Heart right ventricle (tissue), 16 donors: ENCODE data around the gene IQGAP1. TPM values are rescaled to one million over a fixed set of nuclear protein-coding genes. Genes with fewer than 3 reads are reported as not detected.
A peak's percentile ranks its signal among the peaks of the same experiment; 100 is the strongest.

Experiments
- ATAC-seq, 8 donors: fragments of 200-7000 bp; cut with Tn5 transposase; one replicate each; pipeline ENCODE4 v1.9.1; 2020; ENCODE audit warnings: mild to moderate bottlenecking in 8 of 8, moderate library complexity in 8 of 8, moderate number of reproducible peaks in 1 of 8
- DNase-seq, 2 donors: peaks; one replicate each; pipeline ENCODE4 v3.0.0-alpha.2; 2020
- H3K27ac ChIP-seq, 10 donors: fragments of 200-600 bp; sonication (generic) in 2 of 10; one replicate each; pipeline versions ENCODE4 v1.5.0 to v1.8.0; 2020 to 2022; ENCODE audit warnings: mild to moderate bottlenecking in 3 of 10
- H3K27me3 ChIP-seq, 7 donors: fragments of 200-600 bp; one replicate each; pipeline ENCODE4 v1.8.0; 2021 to 2022; ENCODE audit warnings: mild to moderate bottlenecking in 2 of 7
- H3K36me3 ChIP-seq, 9 donors: fragments of 200-600 bp; sonication (generic) in 1 of 9; one replicate each; pipeline versions ENCODE4 v1.5.0 to v1.8.0; 2020 to 2022; ENCODE audit warnings: mild to moderate bottlenecking in 2 of 9
- H3K4me1 ChIP-seq, 9 donors: fragments of 200-600 bp; sonication (generic) in 1 of 9; one replicate each; pipeline versions ENCODE4 v1.5.0 to v1.8.0; 2020 to 2022; ENCODE audit warnings: mild to moderate bottlenecking in 4 of 9
- H3K4me3 ChIP-seq, 10 donors: fragments of 200-600 bp; sonication (generic) in 2 of 10; one replicate each; pipeline versions ENCODE4 v1.5.0 to v1.8.0; 2020 to 2022; ENCODE audit warnings: mild to moderate bottlenecking in 7 of 10, moderate library complexity in 2 of 10
- H3K9me3 ChIP-seq, 11 donors: fragments of 200-600 bp in 10 of 11; sonication (generic) in 2 of 11; one replicate each; pipeline versions ENCODE4 v1.5.0 to v1.8.0; 2013 to 2022; ENCODE audit warnings: mild to moderate bottlenecking in 2 of 11, control low read depth in 1 of 11, moderate library complexity in 1 of 11
- CTCF ChIP-seq, 9 donors: fragments of 200-600 bp; sonication (generic) in 2 of 9; IDR thresholded peaks; one replicate each; pipeline versions ENCODE4 v1.5.0 to v1.8.0; 2021 to 2022; ENCODE audit warnings: antibody characterized with exemption in 9 of 9, mild to moderate bottlenecking in 5 of 9, moderate library complexity in 1 of 9
- WGBS, 2 donors: extraction: QIAGEN DNeasy Blood & Tissue Kit; methylation state at CpG; one replicate each; pipeline ENCODE4 v1.1.7; 2013; ENCODE audit warnings: inconsistent platforms in 1 of 2; 5-methylcytosine and 5-hydroxymethylcytosine counted together
- intact Hi-C, 10 donors: fragments of 100-400 bp; cut with DNase I; formaldehyde crosslinking; loops; one replicate each; pipeline versions ENCODE4 v1.11.1 to v1.14.2; 2022
- long read RNA-seq, 3 donors: library from polyadenylated mRNA; unstranded; transcript quantifications; one replicate each; pipeline ENCODE4 v2.0.0, GENCODE V29; 2020 to 2021
- polyA plus RNA-seq, 2 donors: library from polyadenylated mRNA; stranded (reverse); fragments of 200-250 nt; gene quantifications; one replicate each; pipeline ENCODE4 v1.2.3, GENCODE V29; 2013
- total RNA-seq, 10 donors: library from RNA; stranded (reverse); fragmentation: NEBNext Ultra II Directional in 3 of 10; extraction: Animal tissue kit (Norgen Biotek cat#: 25700) in 3 of 10; gene quantifications; one replicate each; pipeline versions ENCODE4 v1.2.1 to v1.2.4, GENCODE V29; 2021 to 2023
- donor health status: Arrhythmogenic right ventricular cardiomyopathy.
- donor health status: ischemic (EF 13 %, LVEDD 7.1; RV severe dilation, severe dysfunction).
- donor health status: healthy with polysubstance abuse.
- donor health status: DM: no; HTN: yes; CAD: no.
- donor health status: DM: no; HTN: no; CAD: no.
- donor health status: ischemic (EF 25% LVEDD 6.9; RV normal size, moderate dysfunction).
- donor health status: ischemic (EF 25% LVEDD 5.7; RV mildly dilated, moderate dysfunction).
- donor health status: healthy.
- donor health status: DM: yes; HTN: yes; CAD: no.
- donor health status: Ischemic cardiomyopathy.
- donor health status: ischemic (EF 35%, LVEDD 5.7; RV mildly dilated, moderate dysfunction).
- donor health status: nonischemic (EF 11% LVEDD 7.7; RV severe dilation, severe dysfunction).
- donor health status: DM: yes; HTN: yes; CAD: no.
- donor health status: PGD.
- donor health status: ischemic (EF 29% LVEDD 5.4; RV normal size, mild dysfunction).
- donor health status: nonischemic (EF 23%, LVEDD 6.1; RV moderate dilation, normal function).

IQGAP1 gene
- total RNA-seq (10 to 100 TPM; 28.6 to 81.7 (median 35.0) TPM), polyA plus RNA-seq (10 to 100 TPM; 29.5 to 41.7 TPM)
- long read RNA-seq, donor 1, full-length matches to known transcripts, result 6 of 26 reads
- long read RNA-seq, donor 1, partial matches to known transcripts, result 17 of 26 reads
- long read RNA-seq, donor 1, other reads (novel, unspliced or antisense), result 3 of 26 reads
- long read RNA-seq, donor 2, full-length matches to known transcripts, result 7 of 25 reads
- long read RNA-seq, donor 2, partial matches to known transcripts, result 14 of 25 reads
- long read RNA-seq, donor 2, other reads (novel, unspliced or antisense), result 4 of 25 reads
- long read RNA-seq, donor 3, full-length matches to known transcripts, result 8 of 79 reads
- long read RNA-seq, donor 3, partial matches to known transcripts, result 64 of 79 reads
- long read RNA-seq, donor 3, other reads (novel, unspliced or antisense), result 7 of 79 reads

DNA sequence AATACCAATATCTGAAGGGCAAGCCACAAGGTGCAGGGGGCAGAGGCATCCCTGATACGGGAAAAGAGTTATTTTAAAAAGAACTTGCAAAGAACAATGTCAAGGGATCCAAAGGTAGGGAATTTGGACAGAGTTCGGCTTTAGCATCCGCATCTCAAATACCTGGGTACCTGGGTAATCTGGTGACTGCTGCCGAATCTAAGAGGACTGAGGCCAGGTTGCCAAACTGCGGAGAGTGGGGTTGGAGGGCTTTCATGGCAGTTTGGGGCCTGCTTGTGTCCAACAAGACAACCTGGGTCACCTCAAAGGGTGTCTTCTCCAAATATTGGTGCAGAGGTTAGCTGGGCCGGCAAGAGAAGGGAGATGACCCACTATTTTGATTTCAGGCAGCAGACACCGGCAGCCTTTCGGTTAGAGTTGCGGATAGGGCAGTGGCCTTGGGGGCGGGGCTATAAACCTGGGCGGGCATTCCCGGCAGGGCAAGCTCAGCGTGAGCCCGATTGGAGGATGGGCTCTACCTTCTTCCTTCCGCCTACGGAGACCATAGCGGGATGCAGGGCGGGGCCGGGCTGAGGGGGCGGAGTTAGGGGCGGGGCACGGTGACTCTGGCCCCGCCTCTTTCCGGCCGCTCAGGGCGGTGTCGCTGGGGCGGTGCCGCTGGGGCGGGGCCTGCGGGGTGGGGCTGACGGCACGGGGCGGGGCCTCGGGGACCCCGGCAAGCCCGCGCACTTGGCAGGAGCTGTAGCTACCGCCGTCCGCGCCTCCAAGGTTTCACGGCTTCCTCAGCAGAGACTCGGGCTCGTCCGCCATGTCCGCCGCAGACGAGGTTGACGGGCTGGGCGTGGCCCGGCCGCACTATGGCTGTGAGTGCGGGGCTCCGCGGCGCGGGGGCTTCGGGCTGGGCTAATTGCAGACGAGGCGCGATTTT, at the start of gene IQGAP1:
IQGAP1 (plus strand) TSS at position 709 of the 928 bp plus-strand sequence; CDS start at position 809, 100 bp downstream.
- Histone ChIP-seq H3K36me3 (peaks cover 0 to 31% (median 14%) of the 10 kb centered on the region in 9 donors), H3K4me3 (peak within 1 kb of the TSS; percentile 57 to 97 (median 84)), H3K27me3 (no peaks in the 10 kb centered on the region), H3K4me1 (peaks cover 15 to 46% (median 43%) of the 10 kb centered on the region in 9 donors), H3K27ac (peak within 1 kb of the TSS; percentile 81 to 99 (median 97)), H3K9me3 (no peaks in the 10 kb centered on the region)
- peak; percentile 98 for DNase-seq
- peak; percentile 96 to 99 (median 97) for ATAC-seq
- 6% methylated on average over 54 to 62 of the region's 62 CpGs for whole genome bisulfite sequencing, 2 donors
- no peak for TF ChIP-seq CTCF (IDR thresholded peaks at IDR 0.05)
- intact Hi-C loops, result loop anchor here in 2 of 10 donors (2.0 to 5.0 kb wide), 2 partner anchors 71 to 75 kb away; no protein-coding TSS in a partner anchor

DNA sequence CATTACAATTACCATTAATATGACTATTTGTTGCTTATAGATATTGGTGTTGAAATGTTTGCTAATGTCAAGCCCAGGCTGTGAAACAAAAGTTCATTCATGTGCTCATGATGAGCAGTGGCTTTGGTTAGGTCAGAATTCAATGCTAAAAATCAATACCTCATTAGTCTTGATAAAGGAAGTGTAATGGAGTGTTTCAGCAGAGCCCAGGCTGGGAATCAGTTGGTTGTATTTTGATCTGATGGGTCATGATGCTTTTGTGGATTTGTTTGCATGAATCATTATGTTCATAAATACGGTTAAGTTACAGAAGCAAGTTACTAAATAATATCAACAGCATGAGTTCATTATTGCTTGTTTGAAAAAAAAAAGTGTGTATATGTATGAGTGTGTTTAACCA, 49.5 kb upstream of the IQGAP1 start:
- WGBS, 2 donors, result 96 to 97% methylated on average over 1 of the region's 1 CpG
- H3K27ac ChIP-seq, result no peak overlapping the region

GRCh38 chr15:90340345-90340744, 47.7 kb upstream of the IQGAP1 start:
- DNase-seq (no peak), ATAC-seq (no peak)
- H3K36me3 ChIP-seq, result no peaks in the 10 kb centered on the region
- WGBS, 2 donors, result 69 to 78% methylated on average over 6 of the region's 6 CpGs
- no peak overlapping the region for H3K4me3 ChIP-seq
- TF ChIP-seq CTCF (IDR thresholded peaks at IDR 0.05), result no peak
- peaks cover 0 to 56% (median 11%) of the 10 kb centered on the region in 9 donors for H3K4me1 ChIP-seq
- no peaks in the 10 kb centered on the region for H3K9me3 ChIP-seq
- H3K27me3 ChIP-seq, result no peaks in the 10 kb centered on the region
- no peak overlapping the region for H3K27ac ChIP-seq
- intact Hi-C loops, result no loop called here

More for the DNA sequence above, 49.5 kb upstream of the IQGAP1 start:
- no peak for DNase-seq
- intact Hi-C loops, result no loop called here
- peaks cover 0 to 38% (median 8%) of the 10 kb centered on the region in 9 donors for H3K4me1 ChIP-seq
- H3K27me3 ChIP-seq, result no peaks in the 10 kb centered on the region
- no peak for ATAC-seq
- H3K36me3 ChIP-seq, result no peaks in the 10 kb centered on the region
- TF ChIP-seq CTCF (IDR thresholded peaks at IDR 0.05), result no peak
- no peaks in the 10 kb centered on the region for H3K9me3 ChIP-seq
- H3K4me3 ChIP-seq, result no peak overlapping the region

- H3K27ac ChIP-seq, result peak overlapping the region in 3 of 10 donors; percentile 10 to 48 (median 26)
- ATAC-seq (peak in 2 of 8 donors; percentile 6 to 76), DNase-seq (no peak)
- H3K4me1 ChIP-seq, result peaks cover 0 to 40% (median 11%) of the 10 kb centered on the region in 9 donors
- 61 to 80% methylated on average over 5 of the region's 5 CpGs for WGBS, 2 donors
- H3K27me3 ChIP-seq, result no peaks in the 10 kb centered on the region
- H3K4me3 ChIP-seq, result no peak overlapping the region
- intact Hi-C loops, result no loop called here
- no peaks in the 10 kb centered on the region for H3K9me3 ChIP-seq
- no peak for TF ChIP-seq CTCF (IDR thresholded peaks at IDR 0.05)
- H3K36me3 ChIP-seq, result no peaks in the 10 kb centered on the region
Observed at GRCh38 chr15:90343302-90343790, 44.7 kb upstream of the IQGAP1 start.
